Activated CD4-positive, alpha-beta memory T cell treated with anti-CD3 and anti-CD28 coated beads, Interleukin-2, amount 10 ng/mL, durations not matched to agents 7 days and 5 days (primary cell): ENCODE data around the gene PSMA6. TPM values are rescaled to one million over a fixed set of nuclear protein-coding genes. Genes with fewer than 3 reads are reported as not detected.
"Not testable (repeated sequence)": the region's sequence is repeated elsewhere in the genome, so short reads cannot be mapped to it uniquely, and the experiment has no call there.

Experiments used
- CTCF ChIA-PET: fragments of 350-600 bp; sonication (Branson Sonifier 250); formaldehyde crosslinking; loops from one replicate; lab custom pipeline; 2021; ENCODE audit warnings: antibody characterized with exemption, inconsistent platforms; lab: Charles Lee
- POLR2A ChIA-PET: fragments of 350-600 bp; sonication (Branson Sonifier 250); formaldehyde crosslinking; loops from one replicate; lab custom pipeline; 2021; ENCODE audit warnings: antibody characterized with exemption; lab: Charles Lee
- DNase-seq: peaks from one replicate; pipeline ENCODE4 v3.0.0-alpha.2; 2020
- H3K27ac Mint-ChIP-seq: one replicate; pipeline ENCODE4 v1.8.0; 2021; ENCODE audit warnings: mild to moderate bottlenecking, mixed read lengths
- H3K27me3 Mint-ChIP-seq: one replicate; pipeline ENCODE4 v1.8.0; 2021; ENCODE audit warnings: mixed read lengths
- H3K36me3 Mint-ChIP-seq: one replicate; pipeline ENCODE4 v1.8.0; 2021; ENCODE audit warnings: low read depth, mixed read lengths
- H3K4me1 Mint-ChIP-seq: one replicate; pipeline ENCODE4 v1.8.0; 2021; ENCODE audit warnings: mixed read lengths
- H3K4me3 Mint-ChIP-seq: one replicate; pipeline ENCODE4 v1.8.0; 2021; ENCODE audit warnings: mild to moderate bottlenecking, mixed read lengths
- H3K9me3 Mint-ChIP-seq: one replicate; pipeline ENCODE4 v1.8.0; 2021; ENCODE audit warnings: mixed read lengths
- total RNA-seq, 2 experiments: library from RNA; stranded (reverse); gene quantifications; one replicate each; pipeline ENCODE4 v1.2.3, GENCODE V29; 2021

Gene PSMA6
- 100 to 1,000 TPM; 235 to 242 TPM for total RNA-seq

GRCh38 chr14:35292051-35292769 is at the start of gene PSMA6:
TSS of gene PSMA6 (plus strand) at chr14:35292382. CDS start at chr14:35292477, 95 bp downstream.
- DNase-seq: peak; percentile 100
- Mint-ChIP-seq H3K4me3 (peak within 1 kb of the TSS; percentile 96), H3K9me3 (no peaks in the 10 kb centered on the region), H3K36me3 (peaks cover 21% of the 10 kb centered on the region), H3K27me3 (no peaks in the 10 kb centered on the region), H3K27ac (peak within 1 kb of the TSS; percentile 92), H3K4me1 (peaks cover 42% of the 10 kb centered on the region)
- ChIA-PET POLR2A (interaction anchor here (0.6 to 7.4 kb wide), 29 partner anchors 9 to 662 kb away, joined by 3 to 155 read pairs (median 5); partner anchors contain the start of genes FAM177A1, NFKBIA, PPP2R3C and PRORP), CTCF (interaction anchor here (0.7 to 3.1 kb wide), 11 partner anchors 9 to 171 kb away, joined by 3 to 36 read pairs (median 4); partner anchors contain the start of genes NFKBIA and PPP2R3C)

GRCh38 chr14:35242599-35243311 is 49.4 kb upstream of the PSMA6 start:
- CTCF ChIA-PET: no interaction called here
- POLR2A ChIA-PET: no interaction called here
- peaks cover 5% of the 10 kb centered on the region for H3K36me3 Mint-ChIP-seq
- H3K4me1 Mint-ChIP-seq: peaks cover 2% of the 10 kb centered on the region
- no peaks in the 10 kb centered on the region for H3K27me3 Mint-ChIP-seq
- H3K9me3 Mint-ChIP-seq: no peaks in the 10 kb centered on the region
- H3K4me3 Mint-ChIP-seq: no peak overlapping the region
- no peak overlapping the region for H3K27ac Mint-ChIP-seq
- DNase-seq: no peak

- Mint-ChIP-seq H3K36me3 (peaks cover 5% of the 10 kb centered on the region), H3K27ac (no peak overlapping the region), H3K9me3 (no peaks in the 10 kb centered on the region), H3K4me3 (no peak overlapping the region), H3K4me1 (peaks cover 5% of the 10 kb centered on the region), H3K27me3 (no peaks in the 10 kb centered on the region)
- POLR2A ChIA-PET: no interaction called here
- CTCF ChIA-PET: no interaction called here
- DNase-seq: no peak
Measured at GRCh38 chr14:35243956-35244355, 48.2 kb upstream of the PSMA6 start.

DNA sequence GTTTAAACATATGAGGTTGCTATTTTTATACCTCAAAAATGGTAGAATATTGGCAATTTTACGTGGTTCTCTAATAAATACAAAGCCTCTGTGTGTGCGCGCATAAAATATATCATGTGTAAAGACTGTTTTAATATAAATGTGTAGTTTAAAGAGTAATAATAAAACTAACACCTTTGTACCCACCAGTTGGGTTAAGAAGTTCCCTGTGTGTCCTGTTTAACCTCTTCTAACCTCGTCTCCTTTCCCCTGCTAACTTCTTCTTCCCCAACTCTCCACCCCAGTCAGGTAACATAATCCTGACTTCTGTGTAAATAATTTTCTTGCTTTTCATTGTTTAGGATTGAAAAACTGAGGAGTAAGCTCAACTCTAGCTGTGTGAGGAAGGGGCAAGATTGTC is 47.6 kb upstream of the PSMA6 start:
- no peak overlapping the region for H3K27ac Mint-ChIP-seq
- CTCF ChIA-PET: no interaction called here

DNA sequence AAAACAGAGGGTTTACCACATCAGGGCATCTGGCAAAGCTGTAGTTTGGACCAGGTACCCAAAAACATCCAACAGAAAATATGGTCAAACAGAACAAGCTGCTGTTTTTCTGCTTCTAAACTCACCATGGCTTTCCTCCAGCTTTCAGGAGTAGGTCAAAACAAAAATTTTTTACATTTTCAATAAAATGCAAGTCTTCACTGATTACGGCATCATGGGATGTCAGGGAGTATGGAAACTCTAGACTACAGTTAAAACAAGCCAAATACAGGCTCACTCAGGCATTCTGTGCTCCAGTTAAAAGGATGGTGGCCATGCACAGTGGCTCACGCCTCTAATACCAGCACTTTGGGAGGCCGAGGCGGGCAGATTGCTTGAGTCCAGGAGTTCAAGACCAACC is 47.1 kb upstream of the PSMA6 start:
- peaks cover 5% of the 10 kb centered on the region for H3K4me1 Mint-ChIP-seq
- H3K9me3 Mint-ChIP-seq: no peaks in the 10 kb centered on the region
- no peaks in the 10 kb centered on the region for H3K27me3 Mint-ChIP-seq
- POLR2A ChIA-PET: no interaction called here
- H3K36me3 Mint-ChIP-seq: peaks cover 2% of the 10 kb centered on the region
- no peak overlapping the region for H3K27ac Mint-ChIP-seq
- no peak overlapping the region for H3K4me3 Mint-ChIP-seq
- CTCF ChIA-PET: no interaction called here
- DNase-seq: no peak

More for the DNA sequence above, 47.6 kb upstream of the PSMA6 start:
- H3K36me3 Mint-ChIP-seq: peaks cover 2% of the 10 kb centered on the region
- peaks cover 5% of the 10 kb centered on the region for H3K4me1 Mint-ChIP-seq
- H3K27me3 Mint-ChIP-seq: no peaks in the 10 kb centered on the region
- H3K4me3 Mint-ChIP-seq: no peak overlapping the region
- POLR2A ChIA-PET: no interaction called here
- no peak for DNase-seq
- no peaks in the 10 kb centered on the region for H3K9me3 Mint-ChIP-seq

- Mint-ChIP-seq H3K9me3 (no peaks in the 10 kb centered on the region), H3K27me3 (no peaks in the 10 kb centered on the region), H3K27ac (no peak overlapping the region), H3K36me3 (peaks cover 8% of the 10 kb centered on the region), H3K4me3 (no peak overlapping the region), H3K4me1 (peaks cover 8% of the 10 kb centered on the region)
- no peak for DNase-seq
- ChIA-PET CTCF (no interaction called here), POLR2A (interaction anchor here (1.9 kb wide), 1 partner anchor 44 kb away, joined by 4 read pairs; the partner anchor contains the start of gene PSMA6)
Measured at GRCh38 chr14:35247777-35248475, 44.3 kb upstream of the PSMA6 start.

- peaks cover 8% of the 10 kb centered on the region for H3K4me1 Mint-ChIP-seq
- no peak for DNase-seq
- ChIA-PET POLR2A (interaction anchor here (0.6 to 1.9 kb wide), 2 partner anchors 44 to 134 kb away, joined by 4 to 5 read pairs; partner anchors contain the start of gene PSMA6), CTCF (no interaction called here)
- H3K4me3 Mint-ChIP-seq: no peak overlapping the region
- no peaks in the 10 kb centered on the region for H3K9me3 Mint-ChIP-seq
- H3K27me3 Mint-ChIP-seq: no peaks in the 10 kb centered on the region
- peaks cover 8% of the 10 kb centered on the region for H3K36me3 Mint-ChIP-seq
- no peak overlapping the region for H3K27ac Mint-ChIP-seq
Measured at GRCh38 chr14:35248476-35248788, 43.8 kb upstream of the PSMA6 start.

DNA sequence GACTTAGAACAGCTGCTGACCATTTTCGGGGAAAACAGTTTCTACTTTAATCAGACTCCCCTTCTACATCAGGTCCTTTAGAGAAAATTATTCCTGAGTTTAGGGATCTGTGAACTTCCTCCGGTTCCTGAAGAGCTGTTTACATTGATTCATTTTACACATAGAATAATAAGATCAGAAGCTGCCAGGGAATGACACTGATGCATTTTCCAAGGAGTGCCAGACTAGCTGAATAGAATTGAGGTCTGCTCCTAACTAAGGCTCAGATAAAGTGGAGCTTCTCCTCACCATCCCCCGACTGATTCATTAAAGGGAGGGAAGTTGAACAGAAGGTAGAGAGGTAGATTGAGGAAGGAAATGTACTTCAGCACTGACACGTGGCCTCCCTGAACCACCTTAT is 41.9 kb upstream of the PSMA6 start:
- Mint-ChIP-seq H3K27ac (no peak overlapping the region), H3K9me3 (no peaks in the 10 kb centered on the region), H3K4me3 (no peak overlapping the region), H3K27me3 (no peaks in the 10 kb centered on the region), H3K4me1 (peaks cover 22% of the 10 kb centered on the region), H3K36me3 (peaks cover 14% of the 10 kb centered on the region)
- POLR2A ChIA-PET: interaction anchor here (1.0 kb wide), 1 partner anchor 156 kb away, joined by 3 read pairs; no protein-coding TSS in a partner anchor
- DNase-seq: no peak
- CTCF ChIA-PET: no interaction called here

- Mint-ChIP-seq H3K4me3 (no peak overlapping the region), H3K27me3 (no peaks in the 10 kb centered on the region)
- CTCF ChIA-PET: no interaction called here
Measured at GRCh38 chr14:35252451-35252868, 39.7 kb upstream of the PSMA6 start.

DNA sequence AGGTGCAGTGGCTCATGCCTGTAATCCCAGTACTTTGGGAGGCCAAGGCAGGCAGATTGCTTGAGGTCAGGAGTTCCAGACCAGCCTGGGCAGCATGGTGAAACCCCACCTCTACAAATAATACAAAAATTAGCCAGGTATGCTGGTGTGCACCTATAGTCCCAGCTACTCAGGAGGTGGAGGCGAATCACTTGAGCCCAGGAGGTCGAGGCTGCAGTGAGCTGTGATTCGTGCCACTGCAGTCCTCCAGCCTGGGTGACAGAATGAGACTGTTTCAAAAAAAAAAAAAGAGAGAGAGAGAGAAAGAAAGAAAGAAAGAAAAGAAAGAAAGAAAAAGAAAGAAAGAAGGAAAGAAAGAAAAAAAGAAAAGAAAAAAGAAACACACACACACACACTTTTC is 39.1 kb upstream of the PSMA6 start:
- H3K4me3 Mint-ChIP-seq, H3K27me3 Mint-ChIP-seq, DNase-seq, H3K27ac Mint-ChIP-seq, H3K9me3 Mint-ChIP-seq, POLR2A ChIA-PET: not testable (repeated sequence)
- CTCF ChIA-PET: interaction anchor here (1.0 kb wide), 1 partner anchor 169 kb away, joined by 3 read pairs; no protein-coding TSS in a partner anchor
- Mint-ChIP-seq H3K36me3 (peaks cover 14% of the 10 kb centered on the region), H3K4me1 (peaks cover 22% of the 10 kb centered on the region)

More at GRCh38 chr14:35252451-35252868, 39.7 kb upstream of the PSMA6 start:
- POLR2A ChIA-PET: interaction anchor here (0.6 kb wide), 1 partner anchor 18 kb away, joined by 3 read pairs; no protein-coding TSS in a partner anchor
- peaks cover 14% of the 10 kb centered on the region for H3K36me3 Mint-ChIP-seq
- DNase-seq: no peak
- H3K4me1 Mint-ChIP-seq: peaks cover 22% of the 10 kb centered on the region
- no peak overlapping the region for H3K27ac Mint-ChIP-seq
- H3K9me3 Mint-ChIP-seq: no peaks in the 10 kb centered on the region

GRCh38 chr14:35254034-35254622 is 38.1 kb upstream of the PSMA6 start:
- Mint-ChIP-seq H3K4me1 (peaks cover 19% of the 10 kb centered on the region), H3K36me3 (peaks cover 14% of the 10 kb centered on the region)
- H3K27me3 Mint-ChIP-seq, H3K27ac Mint-ChIP-seq, POLR2A ChIA-PET, H3K9me3 Mint-ChIP-seq, H3K4me3 Mint-ChIP-seq, DNase-seq: not testable (repeated sequence)
- CTCF ChIA-PET: interaction anchor here (0.6 to 1.0 kb wide), 3 partner anchors 14 to 168 kb away, joined by 3 to 6 read pairs (median 4); no protein-coding TSS in a partner anchor

DNA sequence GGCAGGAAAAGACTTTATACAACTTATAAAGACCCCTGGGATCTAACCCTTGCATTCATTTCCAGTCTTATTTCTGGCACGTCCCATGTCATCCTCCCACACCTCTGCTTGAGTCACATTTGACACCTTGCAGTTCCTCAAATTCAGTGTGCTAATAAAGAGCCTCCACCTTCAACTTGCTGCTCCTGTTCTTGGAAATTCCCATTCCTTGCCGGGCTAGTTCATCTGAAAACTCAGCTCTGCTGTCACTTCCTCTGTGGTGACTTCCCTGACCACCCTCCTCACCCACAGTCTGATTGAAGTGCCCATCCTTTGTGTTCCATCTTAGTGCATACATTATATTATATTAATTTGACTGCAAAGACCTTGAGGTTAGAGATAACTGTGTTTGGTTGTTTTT is 37.4 kb upstream of the PSMA6 start:
- Mint-ChIP-seq H3K36me3 (peaks cover 14% of the 10 kb centered on the region), H3K27ac (no peak overlapping the region)

More for the DNA sequence above, 37.4 kb upstream of the PSMA6 start:
- H3K4me3 Mint-ChIP-seq: no peak overlapping the region
- no peaks in the 10 kb centered on the region for H3K27me3 Mint-ChIP-seq
- ChIA-PET POLR2A (no interaction called here), CTCF (no interaction called here)
- H3K4me1 Mint-ChIP-seq: peaks cover 19% of the 10 kb centered on the region
- DNase-seq: peak; percentile 18
- no peaks in the 10 kb centered on the region for H3K9me3 Mint-ChIP-seq
